ENCODE measurements around the gene SFMBT2. TPM values are rescaled to one million over a fixed set of nuclear protein-coding genes. Genes with fewer than 3 reads are reported as not detected.

Gene SFMBT2
- total RNA-seq, 1 experiment from 2014 or later = 14.3 TPM

DNA sequence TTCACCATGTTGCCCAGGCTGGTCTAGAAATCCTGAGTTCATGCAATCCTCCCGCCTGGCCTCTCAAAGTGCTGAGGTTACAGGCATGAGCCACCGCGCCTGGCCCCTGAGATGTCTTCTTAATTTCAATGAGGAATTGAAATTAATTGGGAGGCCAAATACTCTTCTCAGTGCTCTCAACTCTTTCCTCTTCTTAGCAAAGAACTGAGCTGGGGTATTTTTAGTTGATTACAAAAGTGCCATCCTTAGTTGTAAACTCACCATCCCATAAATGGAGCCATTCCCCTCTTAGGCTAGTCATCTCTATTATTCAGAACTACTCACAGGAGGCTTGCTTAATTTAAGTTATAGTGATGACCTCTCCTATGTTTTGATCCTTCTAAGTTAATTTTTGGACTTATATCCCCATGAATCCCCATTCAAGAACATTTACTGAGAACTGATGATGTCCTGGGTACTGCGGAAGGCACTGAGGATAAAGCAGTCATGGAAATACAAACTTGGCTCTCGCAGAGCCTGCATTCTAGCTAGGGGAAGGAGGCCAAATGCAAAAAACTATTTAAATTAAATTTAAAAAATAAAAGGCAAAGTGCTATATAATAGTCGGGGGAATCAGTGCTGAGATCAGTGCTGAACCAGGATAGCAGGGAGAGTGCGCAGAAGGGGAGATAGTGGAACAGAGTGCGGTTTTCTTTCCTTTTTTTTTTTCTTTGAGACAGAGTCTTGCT, 145.3 kb downstream of the SFMBT2 start:
- Mint-ChIP-seq H3K36me3 (peaks cover 3% of the 10 kb centered on the region; the same call in 1 of the 2 replicates), H3K4me3 (no peak overlapping the region), H3K9me3 (no peaks in the 10 kb centered on the region), H3K27me3 (ENCODE audit: low read depth) (no peaks in the 10 kb centered on the region), H3K27ac (no peak overlapping the region), H3K4me1 (peaks cover under 1% of the 10 kb centered on the region; the same call in 1 of the 2 replicates)
- ChIA-PET POLR2A (no interaction called here), CTCF (no interaction called here)
- TF ChIP-seq HMGA2 (CRISPR knock-in tag; IDR thresholded peaks at IDR 0.05) (no peak), GTF2I (CRISPR knock-in tag; conservative IDR thresholded peaks at IDR 0.05) (no peak), ZNF416 (CRISPR knock-in tag; IDR thresholded peaks at IDR 0.05) (no peak), ZNF396 (CRISPR knock-in tag; IDR thresholded peaks at IDR 0.05; ENCODE audit: borderline replicate concordance) (no peak)
- TF ChIP-seq, protein P1, sequence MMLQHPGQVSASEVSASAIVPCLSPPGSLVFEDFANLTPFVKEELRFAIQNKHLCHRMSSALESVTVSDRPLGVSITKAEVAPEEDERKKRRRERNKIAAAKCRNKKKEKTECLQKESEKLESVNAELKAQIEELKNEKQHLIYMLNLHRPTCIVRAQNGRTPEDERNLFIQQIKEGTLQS (CRISPR knock-in tag; conservative IDR thresholded peaks at IDR 0.05) = no peak
- TF ChIP-seq, protein P2, sequence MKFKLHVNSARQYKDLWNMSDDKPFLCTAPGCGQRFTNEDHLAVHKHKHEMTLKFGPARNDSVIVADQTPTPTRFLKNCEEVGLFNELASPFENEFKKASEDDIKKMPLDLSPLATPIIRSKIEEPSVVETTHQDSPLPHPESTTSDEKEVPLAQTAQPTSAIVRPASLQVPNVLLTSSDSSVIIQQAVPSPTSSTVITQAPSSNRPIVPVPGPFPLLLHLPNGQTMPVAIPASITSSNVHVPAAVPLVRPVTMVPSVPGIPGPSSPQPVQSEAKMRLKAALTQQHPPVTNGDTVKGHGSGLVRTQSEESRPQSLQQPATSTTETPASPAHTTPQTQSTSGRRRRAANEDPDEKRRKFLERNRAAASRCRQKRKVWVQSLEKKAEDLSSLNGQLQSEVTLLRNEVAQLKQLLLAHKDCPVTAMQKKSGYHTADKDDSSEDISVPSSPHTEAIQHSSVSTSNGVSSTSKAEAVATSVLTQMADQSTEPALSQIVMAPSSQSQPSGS (CRISPR knock-in tag; IDR thresholded peaks at IDR 0.05; ENCODE audit: borderline replicate concordance, low read depth) = no peak
- ATAC-seq = no peak
- no peak for DNase-seq (ENCODE audit: low spot score)

GRCh38 chr10:7264313-7264756, 146.5 kb downstream of the SFMBT2 start:
- Mint-ChIP-seq H3K9me3 (no peaks in the 10 kb centered on the region), H3K27me3 (ENCODE audit: low read depth) (no peaks in the 10 kb centered on the region), H3K27ac (peak overlapping the region; percentile 7; the same call in 1 of the 2 replicates)

More at GRCh38 chr10:7264313-7264756, 146.5 kb downstream of the SFMBT2 start:
- ATAC-seq (no peak), DNase-seq (ENCODE audit: low spot score) (no peak)
- Mint-ChIP-seq H3K4me3 (no peak overlapping the region), H3K4me1 (peaks cover 5% of the 10 kb centered on the region; the same call in 1 of the 2 replicates), H3K36me3 (peaks cover 2% of the 10 kb centered on the region; the same call in 1 of the 2 replicates)
- ChIA-PET CTCF (no interaction called here), POLR2A (interaction anchor here (0.5 kb wide), 1 partner anchor 469 kb away, joined by 3 read pairs; no protein-coding TSS in a partner anchor)
- TF ChIP-seq, protein P3, sequence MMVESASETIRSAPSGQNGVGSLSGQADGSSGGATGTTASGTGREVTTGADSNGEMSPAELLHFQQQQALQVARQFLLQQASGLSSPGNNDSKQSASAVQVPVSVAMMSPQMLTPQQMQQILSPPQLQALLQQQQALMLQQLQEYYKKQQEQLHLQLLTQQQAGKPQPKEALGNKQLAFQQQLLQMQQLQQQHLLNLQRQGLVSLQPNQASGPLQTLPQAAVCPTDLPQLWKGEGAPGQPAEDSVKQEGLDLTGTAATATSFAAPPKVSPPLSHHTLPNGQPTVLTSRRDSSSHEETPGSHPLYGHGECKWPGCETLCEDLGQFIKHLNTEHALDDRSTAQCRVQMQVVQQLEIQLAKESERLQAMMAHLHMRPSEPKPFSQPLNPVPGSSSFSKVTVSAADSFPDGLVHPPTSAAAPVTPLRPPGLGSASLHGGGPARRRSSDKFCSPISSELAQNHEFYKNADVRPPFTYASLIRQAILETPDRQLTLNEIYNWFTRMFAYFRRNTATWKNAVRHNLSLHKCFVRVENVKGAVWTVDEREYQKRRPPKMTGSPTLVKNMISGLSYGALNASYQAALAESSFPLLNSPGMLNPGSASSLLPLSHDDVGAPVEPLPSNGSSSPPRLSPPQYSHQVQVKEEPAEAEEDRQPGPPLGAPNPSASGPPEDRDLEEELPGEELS (CRISPR knock-in tag; IDR thresholded peaks at IDR 0.05) = no peak
- no peak for TF ChIP-seq ZNF425 (CRISPR knock-in tag; conservative IDR thresholded peaks at IDR 0.05)
- TF ChIP-seq, protein P4, sequence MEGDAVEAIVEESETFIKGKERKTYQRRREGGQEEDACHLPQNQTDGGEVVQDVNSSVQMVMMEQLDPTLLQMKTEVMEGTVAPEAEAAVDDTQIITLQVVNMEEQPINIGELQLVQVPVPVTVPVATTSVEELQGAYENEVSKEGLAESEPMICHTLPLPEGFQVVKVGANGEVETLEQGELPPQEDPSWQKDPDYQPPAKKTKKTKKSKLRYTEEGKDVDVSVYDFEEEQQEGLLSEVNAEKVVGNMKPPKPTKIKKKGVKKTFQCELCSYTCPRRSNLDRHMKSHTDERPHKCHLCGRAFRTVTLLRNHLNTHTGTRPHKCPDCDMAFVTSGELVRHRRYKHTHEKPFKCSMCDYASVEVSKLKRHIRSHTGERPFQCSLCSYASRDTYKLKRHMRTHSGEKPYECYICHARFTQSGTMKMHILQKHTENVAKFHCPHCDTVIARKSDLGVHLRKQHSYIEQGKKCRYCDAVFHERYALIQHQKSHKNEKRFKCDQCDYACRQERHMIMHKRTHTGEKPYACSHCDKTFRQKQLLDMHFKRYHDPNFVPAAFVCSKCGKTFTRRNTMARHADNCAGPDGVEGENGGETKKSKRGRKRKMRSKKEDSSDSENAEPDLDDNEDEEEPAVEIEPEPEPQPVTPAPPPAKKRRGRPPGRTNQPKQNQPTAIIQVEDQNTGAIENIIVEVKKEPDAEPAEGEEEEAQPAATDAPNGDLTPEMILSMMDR (IDR thresholded peaks at IDR 0.05) = no peak
- TF ChIP-seq ZNF232 (CRISPR knock-in tag; IDR thresholded peaks at IDR 0.05) = no peak
- TF ChIP-seq ZBTB43 (CRISPR knock-in tag; IDR thresholded peaks at IDR 0.05) = no peak
- no peak for TF ChIP-seq USF1 (CRISPR knock-in tag; IDR thresholded peaks at IDR 0.05)
- TF ChIP-seq ZNF219 (CRISPR knock-in tag; IDR thresholded peaks at IDR 0.05; ENCODE audit: borderline replicate concordance) = no peak
- TF ChIP-seq NFATC4 (CRISPR knock-in tag; IDR thresholded peaks at IDR 0.05) = no peak
- no peak for TF ChIP-seq TEAD4 (CRISPR knock-in tag; IDR thresholded peaks at IDR 0.05)
- no peak for TF ChIP-seq ATF1 (CRISPR knock-in tag; IDR thresholded peaks at IDR 0.05)
- TF ChIP-seq NR1H2 (CRISPR knock-in tag; IDR thresholded peaks at IDR 0.05) = no peak
- no peak for TF ChIP-seq CBFB (CRISPR knock-in tag; IDR thresholded peaks at IDR 0.05; ENCODE audit: low read depth)
- no peak for TF ChIP-seq OVOL2 (CRISPR knock-in tag; IDR thresholded peaks at IDR 0.05; ENCODE audit: borderline replicate concordance)
- no peak for TF ChIP-seq FOXJ3 (CRISPR knock-in tag; IDR thresholded peaks at IDR 0.05; ENCODE audit: borderline replicate concordance)
- TF ChIP-seq TCF7 (CRISPR knock-in tag; IDR thresholded peaks at IDR 0.05; ENCODE audit: low read depth) = no peak
